Urothelium cell line (cell line): ENCODE data around the gene HOXB5.

Experiments used
- DNase-seq: peaks from one replicate; pipeline ENCODE4 v3.0.0; 2011; ENCODE audit warnings: low spot score, mixed read lengths
- FAIRE-seq: peaks from 2 replicates; lab custom pipeline; 2011; peaks lifted over from hg19 to GRCh38; lab: Jason Lieb, UNC

Gene HOXB5

GRCh38 chr17:48551596-48552465 lies 41.7 kb downstream of the HOXB5 start:
- FAIRE-seq: no peak
- no peak for DNase-seq

GRCh38 chr17:48551214-48551555 lies 42.4 kb downstream of the HOXB5 start:
- no peak for FAIRE-seq
- no peak for DNase-seq

- FAIRE-seq (no peak), DNase-seq (no peak)
These were observed 42.9 kb downstream of the HOXB5 start for GRCh38 chr17:48550502-48551213.

- FAIRE-seq: no peak
- no peak for DNase-seq
These were observed 43.6 kb downstream of the HOXB5 start for GRCh38 chr17:48549914-48550501.

GRCh38 chr17:48549281-48549630 lies 44.3 kb downstream of the HOXB5 start:
- FAIRE-seq (no peak), DNase-seq (no peak)

GRCh38 chr17:48548523-48549280 lies 44.9 kb downstream of the HOXB5 start:
- DNase-seq (no peak), FAIRE-seq (no peak)

- DNase-seq (no peak), FAIRE-seq (no peak)
These were observed 45.6 kb downstream of the HOXB5 start for GRCh38 chr17:48547808-48548522.

- no peak for DNase-seq
- no peak for FAIRE-seq
These were observed 46.4 kb downstream of the HOXB5 start for GRCh38 chr17:48546924-48547807.

- FAIRE-seq (no peak), DNase-seq (no peak)
These were observed 47.2 kb downstream of the HOXB5 start for GRCh38 chr17:48546137-48546923.

GRCh38 chr17:48545539-48545938 lies 48.0 kb downstream of the HOXB5 start:
- FAIRE-seq (no peak), DNase-seq (no peak)

GRCh38 chr17:48545022-48545375 lies 48.6 kb downstream of the HOXB5 start, which contains the start of gene HOXB2:
HOXB2 (minus strand) TSS chr17:48545109; CDS start chr17:48544911, 198 bp downstream.
- DNase-seq: no peak

GRCh38 chr17:48544349-48545021 lies 49.1 kb downstream of the HOXB5 start:
- DNase-seq (no peak), FAIRE-seq (no peak)

More at GRCh38 chr17:48545022-48545375, 48.6 kb downstream of the HOXB5 start, which contains the start of gene HOXB2:
- no peak for FAIRE-seq

GRCh38 chr17:48543854-48544348 lies 49.7 kb downstream of the HOXB5 start:
- FAIRE-seq (no peak), DNase-seq (no peak)

GRCh38 chr17:48543107-48543853 lies 50.3 kb downstream of the HOXB5 start:
- FAIRE-seq (no peak), DNase-seq (no peak)

GRCh38 chr17:48542698-48543106 lies 50.9 kb downstream of the HOXB5 start:
- FAIRE-seq (no peak), DNase-seq (no peak)

- DNase-seq: no peak
- no peak for FAIRE-seq
These were observed 51.4 kb downstream of the HOXB5 start for GRCh38 chr17:48542114-48542656.

- FAIRE-seq (no peak), DNase-seq (no peak)
These were observed 51.9 kb downstream of the HOXB5 start for GRCh38 chr17:48541577-48542113.
